NCI-H69 (cell line): ENCODE measurements around the gene TMX2.
"Not testable (repeated sequence)": the region's sequence is repeated elsewhere in the genome, so short reads cannot be mapped to it uniquely, and the experiment has no call there.

Experiments
- DNase-seq: peaks from one replicate; lab custom pipeline; 2025; lab: John Stamatoyannopoulos, UW

The TMX2 gene

GRCh38 chr11:57712256-57713150 is at the start of gene TMX2:
TMX2 (plus strand) TSS chr11:57712593; CDS start chr11:57712619, 26 bp downstream.
- DNase-seq: peak; percentile 99

- no peak for DNase-seq
Measured at GRCh38 chr11:57662893-57663292, 49.5 kb upstream of the TMX2 start.

- DNase-seq: no peak
Measured at GRCh38 chr11:57663975-57664374, 48.4 kb upstream of the TMX2 start.

- peak; percentile 98 for DNase-seq
Measured at GRCh38 chr11:57667117-57667735, 45.2 kb upstream of the TMX2 start.

- DNase-seq: peak; percentile 100
Measured at GRCh38 chr11:57667736-57668433, 44.5 kb upstream of the TMX2 start, which contains the start of gene ZDHHC5. ZDHHC5 (plus strand) TSS chr11:57668114; CDS start chr11:57673091, 4,977 bp downstream.

- DNase-seq: peak; percentile 62
Measured at GRCh38 chr11:57668434-57668782, 44.0 kb upstream of the TMX2 start.

- no peak for DNase-seq
Measured at GRCh38 chr11:57674251-57674650, 38.1 kb upstream of the TMX2 start.

- DNase-seq: no peak
Measured at GRCh38 chr11:57675176-57675941, 37.0 kb upstream of the TMX2 start.

GRCh38 chr11:57679396-57679795 is 33.0 kb upstream of the TMX2 start:
- DNase-seq: no peak

- DNase-seq: no peak
Measured at GRCh38 chr11:57680552-57680874, 31.9 kb upstream of the TMX2 start.

GRCh38 chr11:57681168-57681567 is 31.2 kb upstream of the TMX2 start:
- DNase-seq: no peak

- DNase-seq: not testable (repeated sequence)
Measured at GRCh38 chr11:57690474-57690873, 21.9 kb upstream of the TMX2 start.

GRCh38 chr11:57698843-57699365 is 13.5 kb upstream of the TMX2 start:
- no peak for DNase-seq

GRCh38 chr11:57699813-57700212 is 12.6 kb upstream of the TMX2 start:
- no peak for DNase-seq

- DNase-seq: no peak
Measured at GRCh38 chr11:57700425-57700824, 12.0 kb upstream of the TMX2 start.

- no peak for DNase-seq
Measured at GRCh38 chr11:57703341-57703740, 9.1 kb upstream of the TMX2 start.

GRCh38 chr11:57704932-57705331 is 7.5 kb upstream of the TMX2 start:
- no peak for DNase-seq

- DNase-seq: not testable (repeated sequence)
Measured at GRCh38 chr11:57705432-57705831, 7.0 kb upstream of the TMX2 start.

GRCh38 chr11:57709802-57710367 is 2.5 kb upstream of the TMX2 start:
- no peak for DNase-seq

- DNase-seq: peak; percentile 97
Measured at GRCh38 chr11:57711414-57712255, 758 bp upstream of the TMX2 start, which contains the start of gene MED19. MED19 (minus strand) TSS chr11:57712215; CDS start chr11:57712179, 36 bp downstream.
